ENCODE data around the gene RTN4RL1.
A peak's percentile ranks its signal among the peaks of the same experiment; 100 is the strongest.

The RTN4RL1 gene

GRCh38 chr17:2043785-2044184 is 18.7 kb upstream of the RTN4RL1 start:
- DNase-seq, result no peak

- no peak for DNase-seq
Measured at GRCh38 chr17:2042933-2043332, 17.8 kb upstream of the RTN4RL1 start.

- peak; percentile 42 for DNase-seq
Measured at GRCh38 chr17:2042390-2042847, 17.3 kb upstream of the RTN4RL1 start.

- peak; percentile 95 for DNase-seq
Measured at GRCh38 chr17:2041561-2042389, 16.6 kb upstream of the RTN4RL1 start, which contains the start of gene OVCA2. Gene OVCA2 (plus strand): TSS chr17:2042022. CDS start chr17:2042048, 26 bp downstream.

- DNase-seq, result no peak
Measured at GRCh38 chr17:2040942-2041560, 15.9 kb upstream of the RTN4RL1 start.

GRCh38 chr17:2040219-2040827 is 15.2 kb upstream of the RTN4RL1 start:
- DNase-seq, result no peak

GRCh38 chr17:2037155-2037554 is 12.0 kb upstream of the RTN4RL1 start:
- no peak for DNase-seq

GRCh38 chr17:2035541-2036488 is 10.7 kb upstream of the RTN4RL1 start:
- DNase-seq, result no peak

- no peak for DNase-seq
Measured at GRCh38 chr17:2034806-2035540, 9.8 kb upstream of the RTN4RL1 start.

GRCh38 chr17:2034157-2034556 is 9.0 kb upstream of the RTN4RL1 start:
- DNase-seq, result no peak

- DNase-seq, result no peak
Measured at GRCh38 chr17:2033153-2033552, 8.0 kb upstream of the RTN4RL1 start.

GRCh38 chr17:2030779-2031163 is 5.6 kb upstream of the RTN4RL1 start:
- DNase-seq, result no peak

GRCh38 chr17:2029911-2030778 is 5.0 kb upstream of the RTN4RL1 start, which contains the start of gene DPH1:
Gene DPH1 (plus strand): TSS chr17:2030153. CDS start chr17:2030170, 17 bp downstream.
- peak; percentile 87 for DNase-seq

- no peak for DNase-seq
Measured at GRCh38 chr17:2028737-2029136, 3.6 kb upstream of the RTN4RL1 start.

GRCh38 chr17:2028234-2028614 is 3.1 kb upstream of the RTN4RL1 start:
- no peak for DNase-seq

GRCh38 chr17:2027528-2028233 is 2.5 kb upstream of the RTN4RL1 start:
- no peak for DNase-seq

- DNase-seq, result peak; percentile 66
Measured at GRCh38 chr17:2025622-2026309, 632 bp upstream of the RTN4RL1 start.

- no peak for DNase-seq
Measured at GRCh38 chr17:2024572-2025219, 438 bp downstream of the RTN4RL1 start.

Data from NCI-H146 (cell line).